Rectal smooth muscle tissue (tissue), 1 donor: ENCODE data around the gene TNS1.
A peak's percentile ranks its signal among the peaks of the same experiment; 100 is the strongest.

Experiments used
- H3K27ac ChIP-seq: one replicate; pipeline ENCODE4 v1.7.0; 2013; ENCODE audit warnings: low read depth, low read length, inconsistent platforms
- H3K27me3 ChIP-seq: one replicate; pipeline ENCODE4 v1.7.0; 2013; ENCODE audit warnings: low read length; ENCODE audit not compliant: control insufficient read depth, insufficient read depth
- H3K36me3 ChIP-seq: one replicate; pipeline ENCODE4 v1.7.0; 2013; ENCODE audit warnings: low read length; ENCODE audit not compliant: control insufficient read depth, insufficient read depth
- H3K4me1 ChIP-seq: one replicate; pipeline ENCODE4 v1.7.0; 2013; ENCODE audit warnings: low read length; ENCODE audit not compliant: control insufficient read depth, insufficient read depth
- H3K4me3 ChIP-seq: one replicate; pipeline ENCODE4 v1.7.0; 2013; ENCODE audit warnings: low read length
- H3K9ac ChIP-seq: one replicate; pipeline ENCODE4 v1.7.0; 2013; ENCODE audit warnings: low read length

The TNS1 gene

DNA sequence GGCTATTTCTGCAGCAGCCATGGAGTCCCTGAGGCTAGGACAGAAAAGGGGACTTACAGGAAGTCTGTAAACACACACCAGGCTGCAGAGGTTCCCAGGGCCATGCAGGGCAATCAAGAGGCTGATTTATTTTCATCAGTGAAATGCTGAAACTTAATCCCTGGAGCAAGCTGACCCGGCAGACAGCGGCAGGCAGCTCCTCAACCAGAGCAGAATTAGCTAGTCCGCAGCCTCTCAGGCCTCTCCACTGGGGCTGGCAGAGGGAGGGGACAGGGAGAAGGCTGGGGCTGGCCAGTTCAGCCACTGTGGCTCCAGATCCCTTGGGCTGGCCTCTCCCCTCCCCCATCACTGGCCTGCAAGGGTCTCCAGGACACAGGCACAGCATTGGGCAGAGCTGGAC is 136.3 kb downstream of the TNS1 start:
- H3K27me3 ChIP-seq = no peaks in the 10 kb centered on the region
- H3K4me1 ChIP-seq = peaks cover 21% of the 10 kb centered on the region
- no peak overlapping the region for H3K4me3 ChIP-seq
- peaks cover 20% of the 10 kb centered on the region for H3K36me3 ChIP-seq
- no peak overlapping the region for H3K27ac ChIP-seq
- H3K9ac ChIP-seq = no peak overlapping the region

DNA sequence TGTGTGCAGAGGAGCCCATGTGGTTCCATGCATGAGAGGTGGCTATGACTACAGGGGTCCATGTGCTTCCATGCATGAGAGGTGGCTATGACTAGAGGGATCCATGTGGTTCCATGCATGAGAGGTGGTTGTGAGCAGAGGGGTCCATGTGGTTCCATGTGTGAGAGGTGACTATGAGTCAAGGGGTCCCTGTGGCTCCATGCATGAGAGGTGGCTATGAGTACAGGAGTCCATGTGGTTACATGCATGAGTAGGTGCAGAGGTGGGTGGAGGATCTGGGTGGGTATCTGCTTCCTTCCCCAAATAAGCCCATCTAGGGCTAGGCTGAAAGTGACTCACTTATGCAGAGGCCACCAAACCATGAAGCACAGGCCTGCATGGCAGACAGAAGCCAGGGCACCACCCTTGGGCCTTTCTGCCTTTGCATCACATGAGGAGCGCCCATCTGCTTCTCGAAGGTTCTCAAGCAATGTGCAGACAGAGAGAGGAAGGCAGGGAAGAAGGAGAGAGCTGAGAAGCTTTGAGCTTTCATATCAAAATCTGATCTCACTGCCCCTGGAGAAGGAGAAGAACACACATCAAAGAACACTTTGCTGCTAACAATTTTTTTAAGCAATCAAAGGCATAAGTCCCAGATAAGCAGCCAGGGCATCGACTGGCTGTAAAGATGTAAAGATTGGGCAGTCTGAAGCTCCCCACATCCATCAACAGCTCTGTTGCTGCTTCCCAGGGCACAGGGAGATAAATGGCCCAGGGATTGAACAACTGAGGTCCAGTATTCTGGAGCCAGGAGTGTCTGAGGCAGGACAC is 137.6 kb downstream of the TNS1 start:
- no peak overlapping the region for H3K27ac ChIP-seq
- no peak overlapping the region for H3K9ac ChIP-seq
- no peak overlapping the region for H3K4me3 ChIP-seq
- no peaks in the 10 kb centered on the region for H3K27me3 ChIP-seq
- peaks cover 27% of the 10 kb centered on the region for H3K4me1 ChIP-seq
- H3K36me3 ChIP-seq = peaks cover 15% of the 10 kb centered on the region

DNA sequence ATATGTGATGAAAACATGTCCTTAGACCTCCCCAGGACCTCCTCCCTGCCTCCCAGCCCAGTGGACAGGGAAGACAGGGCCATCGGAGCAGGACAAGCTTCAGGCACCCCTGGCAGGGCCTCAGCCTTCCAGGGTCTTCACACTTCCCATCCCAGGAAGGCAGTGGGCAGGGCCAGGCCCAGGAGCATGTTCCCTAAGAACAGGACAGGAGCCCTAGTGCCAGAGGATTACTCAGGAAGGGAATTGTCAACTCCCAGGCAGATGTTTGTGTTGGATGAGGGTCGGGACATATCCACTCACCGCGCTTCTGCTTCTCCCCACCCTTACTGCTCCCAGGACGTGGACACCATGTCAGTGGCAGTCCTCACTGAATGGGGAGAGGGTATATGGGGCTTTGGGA is 138.9 kb downstream of the TNS1 start:
- H3K4me3 ChIP-seq = no peak overlapping the region
- peaks cover 19% of the 10 kb centered on the region for H3K36me3 ChIP-seq
- H3K9ac ChIP-seq = no peak overlapping the region
- peaks cover 31% of the 10 kb centered on the region for H3K4me1 ChIP-seq
- no peaks in the 10 kb centered on the region for H3K27me3 ChIP-seq
- no peak overlapping the region for H3K27ac ChIP-seq

DNA sequence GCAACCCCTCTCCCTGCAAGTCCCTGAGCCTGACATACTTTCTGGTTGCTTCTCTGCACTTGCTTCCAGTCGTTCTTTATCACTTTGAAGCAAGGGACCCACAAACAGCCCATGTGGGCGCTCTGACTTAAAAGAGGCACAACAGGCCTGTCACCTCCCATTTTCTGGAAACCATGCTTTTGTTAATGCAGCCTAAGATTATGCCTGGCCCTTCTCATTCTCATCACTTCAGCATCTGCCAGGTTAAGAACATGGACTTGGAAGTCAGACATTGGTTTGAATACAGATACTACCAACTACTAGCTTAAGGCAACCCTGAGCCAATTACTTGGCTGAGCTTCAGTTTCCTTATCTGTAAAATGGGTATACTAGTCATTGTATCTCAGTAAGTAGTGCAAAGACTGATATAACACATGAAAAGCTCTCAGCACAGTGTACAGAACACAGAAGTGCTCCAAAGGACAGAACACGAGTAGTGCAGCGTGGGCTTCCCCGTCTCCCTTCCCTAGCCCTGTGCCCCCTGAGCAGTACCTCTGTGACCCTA is 141.4 kb downstream of the TNS1 start:
- no peak overlapping the region for H3K4me3 ChIP-seq
- H3K9ac ChIP-seq = no peak overlapping the region
- H3K36me3 ChIP-seq = peaks cover 23% of the 10 kb centered on the region
- peaks cover 42% of the 10 kb centered on the region for H3K4me1 ChIP-seq
- H3K27ac ChIP-seq = peak overlapping the region; percentile 18
- no peaks in the 10 kb centered on the region for H3K27me3 ChIP-seq

DNA sequence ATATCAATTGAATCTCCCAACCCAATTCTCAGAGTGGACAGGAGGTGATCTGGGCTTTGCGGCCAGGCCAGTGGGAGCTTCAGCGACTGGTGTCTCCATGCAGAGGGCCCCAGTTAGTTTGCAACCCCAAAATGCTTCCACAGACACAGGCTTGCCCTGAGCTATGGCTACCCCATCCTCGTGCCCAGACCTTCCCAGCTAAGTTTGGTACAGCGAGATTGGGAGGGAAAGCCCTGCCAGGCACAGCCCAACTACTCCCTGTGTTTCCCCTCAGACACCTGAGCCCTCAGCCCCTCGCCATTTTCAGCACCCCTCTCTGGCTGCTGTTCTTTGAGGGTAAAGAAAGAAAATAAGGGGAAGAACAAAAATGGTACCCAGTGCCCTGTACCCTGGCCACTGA is 142.9 kb downstream of the TNS1 start:
- peaks cover 45% of the 10 kb centered on the region for H3K4me1 ChIP-seq

DNA sequence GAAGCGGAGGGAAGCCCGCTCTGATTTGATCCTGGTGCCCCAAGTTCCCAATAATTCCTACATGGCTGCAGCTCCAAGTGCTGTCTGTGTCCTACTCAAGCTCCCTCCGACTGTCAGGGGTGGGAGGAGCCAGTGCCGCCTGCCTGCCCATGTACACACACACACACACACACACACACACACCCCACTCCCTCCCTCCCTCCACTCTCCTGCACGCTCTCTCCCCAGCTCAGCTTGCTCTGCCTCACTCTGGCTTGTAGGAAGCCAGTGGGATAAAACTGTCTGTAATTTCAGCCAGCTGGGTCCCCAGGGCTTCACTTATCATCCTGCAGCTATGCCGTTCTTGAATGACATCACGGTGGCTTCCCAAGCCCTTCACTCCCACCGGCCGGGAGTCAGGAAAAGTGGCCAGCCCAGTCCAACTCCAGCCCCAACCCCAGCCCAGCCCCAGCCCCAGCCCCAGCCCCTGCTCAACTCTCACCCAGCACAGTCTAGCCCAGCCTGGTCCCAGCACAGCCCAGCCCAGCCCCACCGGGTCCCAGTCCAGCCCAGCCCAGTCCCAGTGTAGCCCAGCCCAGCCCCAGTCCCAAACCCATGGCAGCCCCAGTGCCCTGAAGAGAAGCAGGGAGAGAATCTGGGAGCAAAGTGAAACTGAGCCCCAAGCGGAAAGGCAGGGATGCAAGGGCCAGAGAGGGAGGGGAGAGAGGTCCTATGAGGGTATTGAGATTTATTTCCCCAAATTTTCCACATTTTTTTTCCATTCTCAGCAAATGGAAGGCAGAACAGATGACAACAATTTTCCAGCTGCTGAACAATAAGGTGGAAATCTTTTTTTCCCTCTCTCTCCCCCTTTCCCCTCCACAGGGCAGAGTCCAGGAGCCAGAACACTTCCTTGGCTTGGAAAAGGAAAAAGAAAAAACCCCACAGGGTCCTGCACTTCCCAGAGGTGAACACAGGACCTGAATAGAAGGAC is 144.0 kb downstream of the TNS1 start:
- peak overlapping the region; percentile 87 for H3K27ac ChIP-seq
- H3K36me3 ChIP-seq = peaks cover 15% of the 10 kb centered on the region
- no peaks in the 10 kb centered on the region for H3K27me3 ChIP-seq
- H3K4me3 ChIP-seq = peak overlapping the region; percentile 48
- peaks cover 57% of the 10 kb centered on the region for H3K4me1 ChIP-seq
- no peak overlapping the region for H3K9ac ChIP-seq

More for the DNA sequence above, 142.9 kb downstream of the TNS1 start:
- no peak overlapping the region for H3K9ac ChIP-seq
- peaks cover 16% of the 10 kb centered on the region for H3K36me3 ChIP-seq
- H3K27me3 ChIP-seq = no peaks in the 10 kb centered on the region
- peak overlapping the region; percentile 46 for H3K27ac ChIP-seq
- no peak overlapping the region for H3K4me3 ChIP-seq

DNA sequence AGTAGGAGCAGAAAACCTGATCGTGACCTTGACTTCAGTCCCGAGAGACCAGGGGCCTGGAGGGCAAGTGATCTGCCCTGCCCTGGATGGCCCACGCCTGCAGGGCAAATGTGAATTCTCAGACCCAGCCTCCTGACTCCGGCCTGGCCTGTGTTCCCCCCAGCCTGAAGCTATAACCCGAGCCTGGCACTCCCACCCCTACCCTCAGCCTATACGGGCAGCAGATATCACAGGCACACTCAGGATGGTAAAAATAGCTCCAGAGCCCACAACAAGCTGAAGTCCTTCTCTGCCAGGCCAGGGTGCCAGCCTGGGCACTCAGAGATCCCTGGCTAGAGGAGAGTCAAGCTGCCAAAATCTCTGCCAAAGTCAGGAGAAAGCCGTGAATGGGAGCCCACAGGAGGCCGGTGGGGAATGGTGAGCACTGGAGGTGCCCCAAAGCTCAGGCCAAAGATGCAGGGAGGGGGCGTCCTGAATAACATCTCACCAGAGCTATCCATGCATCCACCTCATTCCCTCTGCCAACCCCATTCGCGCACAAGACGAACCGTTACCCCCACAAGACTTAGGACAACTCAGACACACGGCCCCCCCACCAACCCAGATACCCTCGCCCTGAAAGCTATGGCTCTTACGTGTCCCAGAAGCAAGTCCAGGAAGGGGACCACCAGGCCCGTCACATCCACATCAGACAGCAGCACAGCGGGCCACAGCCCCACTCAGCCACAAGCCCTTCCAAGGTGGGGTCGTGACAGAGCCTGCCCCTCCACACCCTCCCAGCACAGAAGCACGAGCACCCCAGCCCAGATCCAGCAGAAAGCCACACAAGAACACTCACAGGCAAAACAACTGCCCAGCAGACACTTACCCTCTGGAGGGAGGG is 144.9 kb downstream of the TNS1 start:
- peak overlapping the region; percentile 87 for H3K27ac ChIP-seq
- H3K4me1 ChIP-seq = peaks cover 66% of the 10 kb centered on the region
- H3K36me3 ChIP-seq = peaks cover 15% of the 10 kb centered on the region
- H3K9ac ChIP-seq = no peak overlapping the region
- no peaks in the 10 kb centered on the region for H3K27me3 ChIP-seq
- peak overlapping the region; percentile 48 for H3K4me3 ChIP-seq

DNA sequence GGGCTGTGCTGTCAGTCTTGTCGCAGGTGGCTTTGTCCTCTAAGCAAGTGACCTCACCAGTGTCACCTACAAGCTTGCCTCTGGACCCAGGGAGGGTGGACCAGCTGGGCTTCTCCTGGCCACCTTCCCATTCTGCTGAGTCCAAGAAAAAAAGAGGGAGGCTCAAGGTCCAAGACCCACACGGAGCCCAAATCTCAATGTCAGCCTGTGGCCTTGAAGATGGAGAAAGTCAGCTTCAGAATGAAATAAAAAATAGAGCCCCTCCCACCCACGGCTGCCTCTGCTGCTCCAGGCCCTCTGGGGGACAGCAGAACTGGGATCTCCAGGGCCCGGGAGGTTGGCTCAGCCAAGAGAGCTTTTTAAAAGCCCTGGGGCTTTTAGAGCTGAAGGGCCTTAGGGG is 145.9 kb downstream of the TNS1 start:
- Histone ChIP-seq H3K27ac (peak overlapping the region; percentile 87), H3K9ac (no peak overlapping the region), H3K4me1 (peaks cover 73% of the 10 kb centered on the region), H3K4me3 (peak overlapping the region; percentile 48), H3K27me3 (no peaks in the 10 kb centered on the region), H3K36me3 (peaks cover 15% of the 10 kb centered on the region)

DNA sequence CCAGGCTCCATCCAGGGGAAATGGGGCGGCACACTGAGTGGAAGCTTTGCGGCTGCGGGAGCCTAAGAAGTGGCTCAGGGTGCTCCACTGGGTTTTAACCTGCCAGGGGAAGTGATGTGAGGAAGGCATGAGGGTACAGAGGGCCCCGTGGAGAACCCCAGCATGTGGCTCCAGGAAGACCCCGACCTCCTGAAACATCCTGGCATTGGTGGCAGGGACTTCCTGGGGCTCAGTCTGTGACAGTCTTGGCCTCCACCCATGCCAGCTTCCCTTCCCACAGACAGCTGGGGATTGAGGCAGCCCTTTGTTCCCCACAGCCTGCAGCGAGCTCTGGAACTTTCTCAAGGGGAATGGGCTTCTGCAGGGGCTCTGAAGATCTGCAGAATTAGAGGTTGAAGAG is 146.6 kb downstream of the TNS1 start:
- peaks cover 15% of the 10 kb centered on the region for H3K36me3 ChIP-seq
- H3K4me1 ChIP-seq = peaks cover 71% of the 10 kb centered on the region
- H3K27me3 ChIP-seq = no peaks in the 10 kb centered on the region

DNA sequence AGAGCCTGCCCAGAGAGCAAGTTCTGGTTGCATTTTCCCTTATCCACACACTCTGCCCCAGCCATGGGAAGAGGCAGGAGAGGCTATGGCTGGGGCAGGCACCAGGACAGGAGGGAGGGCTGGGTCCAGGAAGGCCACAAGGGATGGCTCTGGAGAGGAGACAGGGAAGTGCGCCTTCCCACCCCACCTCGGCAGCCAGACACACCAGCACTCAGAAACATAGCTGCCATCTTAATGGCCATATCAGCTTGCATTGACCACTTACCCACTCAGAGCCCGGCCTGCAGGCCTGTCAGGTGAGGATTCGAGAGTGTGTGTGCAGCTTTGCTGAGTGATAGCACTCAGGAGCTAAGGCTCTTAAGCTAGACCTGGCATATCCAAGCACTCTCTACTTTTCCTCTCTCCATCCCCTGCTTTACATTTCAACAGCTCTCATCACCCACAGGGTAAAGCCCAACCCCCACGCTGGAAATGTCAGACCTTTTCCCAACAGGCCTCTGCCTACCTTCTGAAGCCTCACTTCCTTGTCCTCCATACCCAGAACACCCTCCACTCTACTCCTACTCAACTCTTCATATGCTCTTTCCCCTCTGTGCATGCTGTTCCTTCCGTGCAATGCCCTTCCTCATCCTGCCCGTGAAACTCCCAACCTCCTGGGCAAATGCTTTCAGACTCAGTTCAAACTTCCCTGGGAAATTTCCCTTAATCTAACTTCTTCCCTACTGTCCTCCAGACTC is 147.9 kb downstream of the TNS1 start:
- no peak overlapping the region for H3K9ac ChIP-seq
- peak overlapping the region; percentile 41 for H3K27ac ChIP-seq
- H3K36me3 ChIP-seq = peaks cover 14% of the 10 kb centered on the region
- no peak overlapping the region for H3K4me3 ChIP-seq
- H3K27me3 ChIP-seq = no peaks in the 10 kb centered on the region
- H3K4me1 ChIP-seq = peaks cover 75% of the 10 kb centered on the region

More for the DNA sequence above, 146.6 kb downstream of the TNS1 start:
- Histone ChIP-seq H3K4me3 (no peak overlapping the region), H3K9ac (no peak overlapping the region), H3K27ac (peak overlapping the region; percentile 87)

DNA sequence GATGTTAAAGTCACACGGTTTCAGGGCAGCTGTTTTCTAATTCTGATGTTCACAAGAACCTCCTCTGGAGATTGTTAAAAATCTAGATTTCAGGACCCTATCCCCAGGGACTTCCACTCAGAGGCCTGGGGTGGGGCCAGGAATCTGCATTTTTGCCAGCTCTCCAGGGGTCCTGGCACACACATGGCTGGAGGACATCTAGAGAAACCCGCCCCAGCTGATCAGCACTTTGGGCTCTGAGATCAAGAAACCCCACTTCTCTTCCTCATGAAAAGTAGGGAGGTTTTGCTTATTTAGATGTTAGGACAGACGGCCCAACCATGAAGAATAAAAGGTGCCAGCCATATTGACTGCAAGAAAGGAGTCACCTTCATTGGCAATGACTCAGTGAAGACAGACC is 148.8 kb downstream of the TNS1 start:
- no peak overlapping the region for H3K4me3 ChIP-seq
- peak overlapping the region; percentile 41 for H3K27ac ChIP-seq
- H3K9ac ChIP-seq = no peak overlapping the region
- H3K27me3 ChIP-seq = no peaks in the 10 kb centered on the region
- H3K4me1 ChIP-seq = peaks cover 69% of the 10 kb centered on the region
- peaks cover 11% of the 10 kb centered on the region for H3K36me3 ChIP-seq
